NCI-H2107 (cell line): ENCODE measurements around the gene WIZ.
"Not testable (repeated sequence)": the region's sequence is repeated elsewhere in the genome, so short reads cannot be mapped to it uniquely, and the experiment has no call there.

Source experiments
- DNase-seq: peaks from one replicate; lab custom pipeline; 2025; lab: John Stamatoyannopoulos, UW

WIZ gene

GRCh38 chr19:15428956-15429824, 20.6 kb downstream of the WIZ start:
- no peak for DNase-seq

- DNase-seq = no peak
Measured at GRCh38 chr19:15427991-15428471, 21.7 kb downstream of the WIZ start.

GRCh38 chr19:15427350-15427700, 22.4 kb downstream of the WIZ start:
- DNase-seq = no peak

- DNase-seq = no peak
Measured at GRCh38 chr19:15426485-15427349, 23.0 kb downstream of the WIZ start.

GRCh38 chr19:15425321-15425950, 24.3 kb downstream of the WIZ start:
- DNase-seq = no peak

- DNase-seq = no peak
Measured at GRCh38 chr19:15424692-15425272, 25.0 kb downstream of the WIZ start.

GRCh38 chr19:15424121-15424520, 25.6 kb downstream of the WIZ start:
- no peak for DNase-seq

GRCh38 chr19:15423130-15423529, 26.6 kb downstream of the WIZ start:
- no peak for DNase-seq

- DNase-seq = no peak
Measured at GRCh38 chr19:15422296-15423075, 27.3 kb downstream of the WIZ start.

DNA sequence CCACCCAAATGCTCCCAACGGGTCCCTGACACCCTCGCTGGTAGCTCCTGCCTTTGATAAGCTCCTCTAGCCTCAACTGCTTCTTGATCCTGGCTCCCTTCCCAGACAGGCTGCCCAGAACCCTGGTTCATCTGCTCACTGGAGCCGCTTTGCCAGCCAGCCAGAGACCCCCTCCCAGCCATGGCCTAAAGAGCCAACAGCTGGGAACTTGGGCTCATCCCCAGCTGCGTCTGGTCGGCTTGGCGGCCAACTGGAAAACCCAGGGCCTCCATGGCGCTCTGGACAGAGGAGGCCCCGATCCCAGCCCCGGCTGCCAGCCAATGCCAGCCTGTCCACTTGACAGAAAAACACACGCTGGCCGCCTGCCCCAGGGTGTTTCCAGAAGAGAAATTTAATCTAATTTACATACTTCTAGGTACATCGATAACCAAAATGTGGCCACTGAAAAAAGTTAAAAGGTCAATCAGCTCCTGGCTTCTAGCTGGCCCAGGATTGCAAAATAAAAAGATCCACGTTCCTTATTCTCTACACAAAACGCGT, 28.0 kb downstream of the WIZ start:
- no peak for DNase-seq

DNA sequence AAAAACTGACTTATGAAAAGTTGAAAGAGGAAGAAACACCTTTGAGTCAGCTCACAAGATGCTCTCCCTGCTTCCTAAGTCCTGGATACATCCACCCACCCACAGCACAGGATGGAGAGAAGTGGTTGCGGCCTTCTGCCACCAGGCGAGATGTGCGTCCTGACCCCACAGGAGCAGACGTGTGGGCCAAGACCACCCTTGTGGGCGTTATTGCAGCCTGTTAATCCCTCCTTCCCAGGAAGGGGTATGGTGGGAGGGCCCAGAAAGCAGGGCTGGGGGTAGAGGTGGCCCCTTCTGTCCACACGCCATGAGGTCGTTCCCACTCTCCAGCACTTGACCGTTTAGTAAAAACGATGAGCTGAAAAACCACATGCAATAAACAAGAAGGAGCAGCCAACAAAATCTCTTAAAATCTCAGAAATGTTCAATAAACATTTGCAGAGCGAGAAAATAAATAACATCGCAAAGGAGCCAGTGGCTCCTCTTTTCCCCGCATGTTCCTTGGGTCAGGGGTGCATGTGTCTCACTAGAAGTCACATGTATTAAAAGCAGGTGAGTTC, 28.5 kb downstream of the WIZ start:
- no peak for DNase-seq

DNA sequence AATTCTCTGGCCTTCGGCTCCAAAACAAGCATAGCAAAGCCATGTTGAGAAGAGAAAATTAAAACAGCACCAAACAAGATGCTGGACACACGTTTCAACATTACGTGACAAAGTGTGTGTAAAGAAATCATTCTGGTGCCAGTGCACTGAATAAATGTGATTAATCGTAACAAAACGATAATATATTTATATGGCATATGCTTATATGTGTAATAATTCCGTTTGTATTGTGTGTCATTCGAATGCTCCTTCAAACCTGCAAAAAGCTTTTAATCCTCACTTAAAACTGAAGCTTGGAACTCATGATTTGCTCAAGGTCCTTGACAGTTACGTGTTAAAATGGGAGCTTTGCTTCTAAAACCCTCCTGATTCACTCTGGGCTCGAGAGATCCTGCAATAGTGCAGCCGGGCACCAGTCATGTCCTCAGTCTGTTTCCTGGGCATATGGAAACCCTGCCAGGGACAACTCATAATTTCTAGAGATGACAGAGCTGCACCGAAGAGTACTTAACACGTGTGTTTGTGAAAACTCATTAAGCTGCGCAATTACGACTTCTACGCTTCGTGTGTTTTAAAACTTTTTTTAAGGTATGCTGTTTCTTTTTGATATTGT, 30.2 kb downstream of the WIZ start:
- DNase-seq = no peak

GRCh38 chr19:15418579-15419412, 31.0 kb downstream of the WIZ start, which contains the start of gene AKAP8L:
Gene AKAP8L, minus strand, starts transcription at chr19:15418988. Its CDS starts 65 bp downstream, at chr19:15418923.
- DNase-seq = peak; percentile 95

DNA sequence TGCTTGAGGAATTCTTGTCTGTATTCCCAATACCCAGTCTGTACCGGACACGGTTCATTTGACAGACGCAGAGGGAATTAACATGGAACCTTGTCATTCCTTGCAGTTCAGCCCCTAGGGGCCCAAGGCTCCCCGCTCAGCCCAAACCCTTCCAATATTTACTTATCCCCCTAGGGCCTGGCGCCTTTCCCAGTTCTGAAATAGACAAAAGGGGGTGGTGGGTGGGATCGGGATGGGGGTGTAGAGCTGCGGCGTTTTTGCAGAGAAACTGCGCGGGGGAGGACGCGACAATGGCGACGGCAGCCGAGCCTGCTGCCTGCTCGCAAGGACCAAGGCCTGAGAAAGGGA, 31.6 kb downstream of the WIZ start:
- no peak for DNase-seq

- no peak for DNase-seq
Measured at GRCh38 chr19:15417699-15418098, 32.1 kb downstream of the WIZ start.

GRCh38 chr19:15412832-15413231, 36.9 kb downstream of the WIZ start:
- no peak for DNase-seq

DNA sequence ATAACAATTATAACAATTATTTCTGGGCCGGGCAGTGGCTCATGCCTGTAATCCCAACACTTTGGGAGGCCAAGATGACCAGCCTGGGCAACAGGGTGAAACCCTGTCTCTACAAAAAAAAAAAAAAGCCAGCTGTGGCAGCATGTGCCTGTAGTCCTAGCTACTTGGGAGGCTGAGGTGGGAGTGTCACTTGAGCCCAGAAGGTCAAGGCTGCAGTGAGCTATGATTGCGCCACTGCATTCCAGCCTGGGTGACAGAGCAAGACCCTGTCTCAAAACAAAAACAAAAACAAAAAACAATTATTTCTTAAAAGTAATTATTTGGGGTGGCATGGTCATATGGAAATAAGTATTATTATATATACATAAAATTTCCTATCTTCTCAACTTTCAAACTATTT, 38.4 kb downstream of the WIZ start:
- DNase-seq = not testable (repeated sequence)

DNA sequence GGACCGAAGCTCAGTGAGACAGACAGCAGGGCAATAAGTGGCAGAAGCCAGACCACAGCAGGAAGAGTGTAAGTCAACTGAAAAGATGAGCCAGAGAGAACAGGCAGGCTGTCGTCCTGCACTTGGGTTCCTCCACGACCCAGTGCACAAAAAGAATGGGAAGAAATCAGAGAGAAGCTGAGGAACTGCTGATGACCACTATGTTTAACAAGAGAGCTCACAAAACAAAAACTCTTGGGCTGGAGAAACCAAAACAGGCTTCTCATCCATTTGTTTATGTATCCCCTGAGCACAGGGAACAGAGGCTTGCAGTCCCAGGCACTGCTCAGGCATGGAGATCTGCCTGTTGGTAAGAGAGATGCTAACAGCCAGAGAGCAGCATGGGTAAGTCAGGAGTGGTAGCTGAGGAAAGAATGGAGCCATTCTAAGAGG, 45.0 kb downstream of the WIZ start:
- DNase-seq = no peak

- no peak for DNase-seq
Measured at GRCh38 chr19:15404097-15404779, 45.5 kb downstream of the WIZ start.
